ENCODE measurements around the gene ELOB.

DNA sequence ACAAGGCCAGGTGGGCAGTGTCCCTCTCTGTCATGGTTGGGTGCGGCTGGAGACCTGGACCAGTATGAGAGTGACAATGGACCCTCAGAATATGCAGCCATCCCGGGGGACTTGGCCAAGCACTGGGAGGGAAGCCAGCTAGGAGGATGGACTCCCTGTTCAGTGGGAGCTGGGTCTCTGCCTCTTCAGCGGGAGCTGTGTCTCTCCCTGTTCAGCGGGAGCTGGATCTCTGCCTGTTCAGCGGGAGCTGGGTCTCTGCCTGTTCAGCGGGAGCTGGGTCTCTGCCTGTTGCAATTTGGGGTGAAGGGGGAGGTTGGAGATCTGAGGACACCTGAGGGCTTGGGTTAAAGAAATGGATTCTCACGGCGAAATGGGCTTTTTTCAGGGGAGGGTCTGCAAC lies 14.1 kb upstream of the ELOB start:
- TF ChIP-seq POLR2A (IDR thresholded peaks at IDR 0.05; ENCODE audit: control extremely low read depth in 1 of 2, low read depth in 2 of 2, low read length in 2 of 2) (no peak), SUZ12 (IDR thresholded peaks at IDR 0.05; ENCODE audit: low read length) (no peak), KDM1A (IDR thresholded peaks at IDR 0.05; ENCODE audit: borderline replicate concordance, low read length) (no peak), EZH2 (IDR thresholded peaks at IDR 0.05; ENCODE audit: low read depth, low read length, severe bottlenecking) (no peak), POLR2AphosphoS5 (IDR thresholded peaks at IDR 0.05; ENCODE audit: low read depth, low read length) (no peak)
- TF ChIP-seq, protein P1, sequence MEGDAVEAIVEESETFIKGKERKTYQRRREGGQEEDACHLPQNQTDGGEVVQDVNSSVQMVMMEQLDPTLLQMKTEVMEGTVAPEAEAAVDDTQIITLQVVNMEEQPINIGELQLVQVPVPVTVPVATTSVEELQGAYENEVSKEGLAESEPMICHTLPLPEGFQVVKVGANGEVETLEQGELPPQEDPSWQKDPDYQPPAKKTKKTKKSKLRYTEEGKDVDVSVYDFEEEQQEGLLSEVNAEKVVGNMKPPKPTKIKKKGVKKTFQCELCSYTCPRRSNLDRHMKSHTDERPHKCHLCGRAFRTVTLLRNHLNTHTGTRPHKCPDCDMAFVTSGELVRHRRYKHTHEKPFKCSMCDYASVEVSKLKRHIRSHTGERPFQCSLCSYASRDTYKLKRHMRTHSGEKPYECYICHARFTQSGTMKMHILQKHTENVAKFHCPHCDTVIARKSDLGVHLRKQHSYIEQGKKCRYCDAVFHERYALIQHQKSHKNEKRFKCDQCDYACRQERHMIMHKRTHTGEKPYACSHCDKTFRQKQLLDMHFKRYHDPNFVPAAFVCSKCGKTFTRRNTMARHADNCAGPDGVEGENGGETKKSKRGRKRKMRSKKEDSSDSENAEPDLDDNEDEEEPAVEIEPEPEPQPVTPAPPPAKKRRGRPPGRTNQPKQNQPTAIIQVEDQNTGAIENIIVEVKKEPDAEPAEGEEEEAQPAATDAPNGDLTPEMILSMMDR (IDR thresholded peaks at IDR 0.05; ENCODE audit: control extremely low read depth in 1 of 3, insufficient read depth in 1 of 3, low read depth in 1 of 3, low read length in 3 of 3): no peak
